GM19467 (cell line): ENCODE data around the gene MRPL4.

Source experiments
- ATAC-seq: cut with Tn5 transposase; IDR thresholded peaks from one replicate; pipeline ENCODE4 v1.9.1; 2021; ENCODE audit warnings: mild to moderate bottlenecking, moderate library complexity; ENCODE audit not compliant: unreplicated experiment

Gene MRPL4

DNA sequence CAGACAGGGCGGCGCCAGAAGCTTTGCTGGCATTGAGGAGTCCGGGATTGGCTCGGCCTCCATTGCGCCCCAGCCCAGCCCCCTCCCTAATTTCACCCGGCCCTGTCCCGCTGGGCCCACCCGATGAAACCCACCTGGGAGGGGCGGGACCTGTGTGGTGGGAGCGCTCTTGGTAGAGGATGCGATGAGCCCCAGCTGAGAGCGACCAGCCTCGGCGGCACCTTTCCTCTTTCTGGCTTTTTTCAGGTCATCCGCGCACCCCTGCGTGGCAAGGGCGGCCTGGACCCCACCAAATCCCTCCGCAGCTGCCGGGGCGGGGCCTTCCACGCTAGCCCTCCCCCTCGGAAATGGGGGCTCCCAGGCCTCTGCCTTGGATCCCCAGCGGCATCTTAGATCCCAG lies 57.4 kb downstream of the MRPL4 start, which contains the start of gene ZGLP1:
ZGLP1 (minus strand) TSS at position 393 of the 400 bp plus-strand sequence.
- ATAC-seq: no peak
